ENCODE measurements around the gene PLEKHA1. TPM values are rescaled to one million over a fixed set of nuclear protein-coding genes. Genes with fewer than 3 reads are reported as not detected.

Gene PLEKHA1
- total RNA-seq, 1 donor from 2014 or later, result 28.7 TPM

GRCh38 chr10:122422266-122422989 lies 47.9 kb downstream of the PLEKHA1 start:
- no peaks in the 10 kb centered on the region for H3K9me3 ChIP-seq
- DNase-seq (ENCODE audit: extremely low spot score in 2 of 2), result no peak
- TF ChIP-seq POLR2A (IDR thresholded peaks at IDR 0.05) (no peak), CTCF (IDR thresholded peaks at IDR 0.05) (no peak), POLR2AphosphoS5 (IDR thresholded peaks at IDR 0.05; ENCODE audit: insufficient read depth in 1 of 2, low read depth in 1 of 2) (no peak)
- H3K4me1 ChIP-seq, result peaks cover 24% of the 10 kb centered on the region
- peaks cover 0 to 15% of the 10 kb centered on the region in 2 donors for H3K36me3 ChIP-seq
- intact Hi-C loops (cut with DNase I), result no loop called here
- H3K4me3 ChIP-seq, result no peak overlapping the region
- no peak overlapping the region for H3K27ac ChIP-seq
- no peaks in the 10 kb centered on the region for H3K27me3 ChIP-seq

- no peak for TF ChIP-seq POLR2A (IDR thresholded peaks at IDR 0.05)
- TF ChIP-seq CTCF (IDR thresholded peaks at IDR 0.05), result no peak
- TF ChIP-seq POLR2AphosphoS5 (IDR thresholded peaks at IDR 0.05; ENCODE audit: insufficient read depth in 1 of 2, low read depth in 1 of 2), result no peak
- no peaks in the 10 kb centered on the region for H3K27me3 ChIP-seq
- no peaks in the 10 kb centered on the region for H3K9me3 ChIP-seq
- no peak for DNase-seq (ENCODE audit: extremely low spot score in 2 of 2)
- H3K36me3 ChIP-seq, result peaks cover 0 to 15% of the 10 kb centered on the region in 2 donors
- H3K4me1 ChIP-seq, result peaks cover 23% of the 10 kb centered on the region
- intact Hi-C loops (cut with DNase I), result no loop called here
- H3K4me3 ChIP-seq, result no peak overlapping the region
- no peak overlapping the region for H3K27ac ChIP-seq
These were observed 49.6 kb downstream of the PLEKHA1 start for GRCh38 chr10:122424059-122424458.

GRCh38 chr10:122426829-122427228 lies 52.3 kb downstream of the PLEKHA1 start:
- Histone ChIP-seq H3K9me3 (no peaks in the 10 kb centered on the region), H3K4me1 (no peaks in the 10 kb centered on the region), H3K4me3 (no peak overlapping the region), H3K36me3 (peaks cover 0 to 15% of the 10 kb centered on the region in 2 donors), H3K27me3 (no peaks in the 10 kb centered on the region), H3K27ac (no peak overlapping the region)
- TF ChIP-seq POLR2A (IDR thresholded peaks at IDR 0.05), result no peak
- no peak for TF ChIP-seq POLR2AphosphoS5 (IDR thresholded peaks at IDR 0.05; ENCODE audit: insufficient read depth in 1 of 2, low read depth in 1 of 2)
- no peak for DNase-seq (ENCODE audit: extremely low spot score in 2 of 2)
- intact Hi-C loops (cut with DNase I), result no loop called here

- Histone ChIP-seq H3K4me1 (no peaks in the 10 kb centered on the region), H3K9me3 (no peaks in the 10 kb centered on the region), H3K36me3 (peaks cover 0 to 15% of the 10 kb centered on the region in 2 donors), H3K4me3 (no peak overlapping the region), H3K27ac (no peak overlapping the region), H3K27me3 (no peaks in the 10 kb centered on the region)
- no peak for DNase-seq (ENCODE audit: extremely low spot score in 2 of 2)
- TF ChIP-seq CTCF (IDR thresholded peaks at IDR 0.05) (no peak), POLR2AphosphoS5 (IDR thresholded peaks at IDR 0.05; ENCODE audit: insufficient read depth in 1 of 2, low read depth in 1 of 2) (no peak)
- intact Hi-C loops (cut with DNase I), result no loop called here
These were observed 52.8 kb downstream of the PLEKHA1 start for GRCh38 chr10:122427280-122427679.

GRCh38 chr10:122435212-122435827 lies 60.8 kb downstream of the PLEKHA1 start:
- H3K27ac ChIP-seq, result no peak overlapping the region
- H3K4me1 ChIP-seq, result no peaks in the 10 kb centered on the region
- no peak overlapping the region for H3K4me3 ChIP-seq
- intact Hi-C loops (cut with DNase I), result loop anchor here (5.0 kb wide), 1 partner anchor 138 kb away; no protein-coding TSS in a partner anchor
- no peak for DNase-seq (ENCODE audit: extremely low spot score in 2 of 2)
- TF ChIP-seq POLR2A (IDR thresholded peaks at IDR 0.05) (no peak), POLR2AphosphoS5 (IDR thresholded peaks at IDR 0.05; ENCODE audit: insufficient read depth in 1 of 2, low read depth in 1 of 2) (peak in 1 of 2 donors; percentile 14), CTCF (IDR thresholded peaks at IDR 0.05) (peak; percentile 45 to 71 (median 57))
- peaks cover 7% of the 10 kb centered on the region for H3K9me3 ChIP-seq
- H3K27me3 ChIP-seq, result no peaks in the 10 kb centered on the region
- H3K36me3 ChIP-seq, result no peaks in the 10 kb centered on the region
